AML-193 (cell line): Measurements from ENCODE around the gene SCAMP5.

Experiments used
- DNase-seq, 2 experiments: peaks; one replicate each; lab custom pipeline; 2025; lab: John Stamatoyannopoulos, UW

The SCAMP5 gene

DNA sequence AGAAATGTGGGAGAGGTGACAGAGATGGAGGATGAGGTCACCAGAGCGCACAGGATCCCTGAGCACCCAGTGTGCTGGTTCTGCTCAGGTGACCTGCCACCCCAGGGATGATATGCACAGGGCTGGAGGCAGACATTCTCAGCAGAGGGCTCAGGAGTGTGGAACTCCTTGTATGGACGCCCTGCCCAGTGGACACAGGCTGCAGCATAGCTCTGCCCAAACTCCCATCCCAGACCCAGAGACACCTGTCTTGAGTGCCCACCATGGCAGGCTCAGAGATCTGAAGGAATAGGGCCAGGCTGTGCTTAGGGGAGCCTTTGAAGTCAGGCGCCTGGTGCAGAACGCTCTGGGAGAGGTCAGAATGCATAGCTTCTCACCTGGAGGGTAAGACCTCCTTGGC is 75.3 kb downstream of the SCAMP5 start:
- no peak for DNase-seq
